NCI-H2029 treated with DMSO at 0.1 percent for 48 hours (cell line): Measurements from ENCODE around the gene SERINC2.
"Not testable (repeated sequence)": the region's sequence is repeated elsewhere in the genome, so short reads cannot be mapped to it uniquely, and the experiment has no call there.

Experiments used
- DNase-seq: peaks from one replicate; lab custom pipeline; 2025; lab: John Stamatoyannopoulos, UW

Gene SERINC2

GRCh38 chr1:31414980-31415370 lies 2.0 kb downstream of the SERINC2 start:
- DNase-seq, result no peak

GRCh38 chr1:31415658-31416057 lies 2.6 kb downstream of the SERINC2 start:
- DNase-seq, result no peak

- DNase-seq, result no peak
Observed at GRCh38 chr1:31416101-31416736, 3.2 kb downstream of the SERINC2 start.

GRCh38 chr1:31417148-31417547 lies 4.1 kb downstream of the SERINC2 start:
- DNase-seq, result no peak

- DNase-seq, result no peak
Observed at GRCh38 chr1:31418626-31419323, 5.8 kb downstream of the SERINC2 start.

GRCh38 chr1:31420716-31421115 lies 7.7 kb downstream of the SERINC2 start:
- DNase-seq, result no peak

- DNase-seq, result no peak
Observed at GRCh38 chr1:31421371-31422040, 8.5 kb downstream of the SERINC2 start.

GRCh38 chr1:31422505-31423319 lies 9.7 kb downstream of the SERINC2 start:
- peak; percentile 70 for DNase-seq

- DNase-seq, result no peak
Observed at GRCh38 chr1:31423418-31423947, 10.5 kb downstream of the SERINC2 start.

- DNase-seq, result no peak
Observed at GRCh38 chr1:31424568-31424967, 11.6 kb downstream of the SERINC2 start.

- DNase-seq, result no peak
Observed at GRCh38 chr1:31425301-31426081, 12.5 kb downstream of the SERINC2 start.

GRCh38 chr1:31426249-31426922 lies 13.4 kb downstream of the SERINC2 start:
- no peak for DNase-seq

- DNase-seq, result no peak
Observed at GRCh38 chr1:31427322-31427721, 14.3 kb downstream of the SERINC2 start.

GRCh38 chr1:31428436-31429221 lies 15.6 kb downstream of the SERINC2 start:
- no peak for DNase-seq

- no peak for DNase-seq
Observed at GRCh38 chr1:31429583-31429982, 16.6 kb downstream of the SERINC2 start.

- not testable (repeated sequence) for DNase-seq
Observed at GRCh38 chr1:31431351-31432257, 18.6 kb downstream of the SERINC2 start.

- no peak for DNase-seq
Observed at GRCh38 chr1:31432592-31433395, 19.8 kb downstream of the SERINC2 start.

GRCh38 chr1:31433396-31433930 lies 20.4 kb downstream of the SERINC2 start:
- DNase-seq, result no peak
